22Rv1 (cell line): ENCODE measurements around the gene TIMM21.

Source experiments
- CTCF ChIP-seq: fragments of 450-650 bp; IDR thresholded peaks from 2 replicates; pipeline ENCODE4 v1.5.1; 2017; ENCODE audit warnings: mild to moderate bottlenecking
- ZFX ChIP-seq: fragments of 450-650 bp; IDR thresholded peaks from 2 replicates; pipeline ENCODE4 v1.6.1; 2017; ENCODE audit warnings: antibody characterized with exemption, borderline replicate concordance

- TF ChIP-seq CTCF, result no peak
- TF ChIP-seq ZFX, result no peak
These were observed 6.4 kb downstream of the TIMM21 start for GRCh38 chr18:74154716-74155115.
